Heart right ventricle (tissue), 16 donors: ENCODE measurements around the gene LRRC8D. TPM values are rescaled to one million over a fixed set of nuclear protein-coding genes. Genes with fewer than 3 reads are reported as not detected.
A peak's percentile ranks its signal among the peaks of the same experiment; 100 is the strongest.

ENCODE experiments used
- ATAC-seq, 8 donors: fragments of 200-7000 bp; cut with Tn5 transposase; one replicate each; pipeline ENCODE4 v1.9.1; 2020; ENCODE audit warnings: mild to moderate bottlenecking in 8 of 8, moderate library complexity in 8 of 8, moderate number of reproducible peaks in 1 of 8
- DNase-seq, 2 donors: peaks; one replicate each; pipeline ENCODE4 v3.0.0-alpha.2; 2020
- H3K27ac ChIP-seq, 10 donors: fragments of 200-600 bp; sonication (generic) in 2 of 10; one replicate each; pipeline versions ENCODE4 v1.5.0 to v1.8.0; 2020 to 2022; ENCODE audit warnings: mild to moderate bottlenecking in 3 of 10
- H3K27me3 ChIP-seq, 7 donors: fragments of 200-600 bp; one replicate each; pipeline ENCODE4 v1.8.0; 2021 to 2022; ENCODE audit warnings: mild to moderate bottlenecking in 2 of 7
- H3K36me3 ChIP-seq, 9 donors: fragments of 200-600 bp; sonication (generic) in 1 of 9; one replicate each; pipeline versions ENCODE4 v1.5.0 to v1.8.0; 2020 to 2022; ENCODE audit warnings: mild to moderate bottlenecking in 2 of 9
- H3K4me1 ChIP-seq, 9 donors: fragments of 200-600 bp; sonication (generic) in 1 of 9; one replicate each; pipeline versions ENCODE4 v1.5.0 to v1.8.0; 2020 to 2022; ENCODE audit warnings: mild to moderate bottlenecking in 4 of 9
- H3K4me3 ChIP-seq, 10 donors: fragments of 200-600 bp; sonication (generic) in 2 of 10; one replicate each; pipeline versions ENCODE4 v1.5.0 to v1.8.0; 2020 to 2022; ENCODE audit warnings: mild to moderate bottlenecking in 7 of 10, moderate library complexity in 2 of 10
- H3K9me3 ChIP-seq, 11 donors: fragments of 200-600 bp in 10 of 11; sonication (generic) in 2 of 11; one replicate each; pipeline versions ENCODE4 v1.5.0 to v1.8.0; 2013 to 2022; ENCODE audit warnings: mild to moderate bottlenecking in 2 of 11, control low read depth in 1 of 11, moderate library complexity in 1 of 11
- WGBS, 2 donors: extraction: QIAGEN DNeasy Blood & Tissue Kit; methylation state at CpG; one replicate each; pipeline ENCODE4 v1.1.7; 2013; ENCODE audit warnings: inconsistent platforms in 1 of 2; 5-methylcytosine and 5-hydroxymethylcytosine counted together
- intact Hi-C, 10 donors: fragments of 100-400 bp; cut with DNase I; formaldehyde crosslinking; loops; one replicate each; pipeline versions ENCODE4 v1.11.1 to v1.14.2; 2022
- polyA plus RNA-seq, 2 donors: library from polyadenylated mRNA; stranded (reverse); fragments of 200-250 nt; gene quantifications; one replicate each; pipeline ENCODE4 v1.2.3, GENCODE V29; 2013
- total RNA-seq, 10 donors: library from RNA; stranded (reverse); fragmentation: NEBNext Ultra II Directional in 3 of 10; extraction: Animal tissue kit (Norgen Biotek cat#: 25700) in 3 of 10; gene quantifications; one replicate each; pipeline versions ENCODE4 v1.2.1 to v1.2.4, GENCODE V29; 2021 to 2023
- TF ChIP-seq, protein P1 (sequence below), 9 donors: fragments of 200-600 bp; sonication (generic) in 2 of 9; IDR thresholded peaks; one replicate each; pipeline versions ENCODE4 v1.5.0 to v1.8.0; 2021 to 2022; ENCODE audit warnings: antibody characterized with exemption in 9 of 9, mild to moderate bottlenecking in 5 of 9, moderate library complexity in 1 of 9
- donor health status: Arrhythmogenic right ventricular cardiomyopathy.
- donor health status: ischemic (EF 13 %, LVEDD 7.1; RV severe dilation, severe dysfunction).
- donor health status: healthy with polysubstance abuse.
- donor health status: DM: no; HTN: yes; CAD: no.
- donor health status: DM: no; HTN: no; CAD: no.
- donor health status: ischemic (EF 25% LVEDD 6.9; RV normal size, moderate dysfunction).
- donor health status: ischemic (EF 25% LVEDD 5.7; RV mildly dilated, moderate dysfunction).
- donor health status: healthy.
- donor health status: DM: yes; HTN: yes; CAD: no.
- donor health status: Ischemic cardiomyopathy.
- donor health status: ischemic (EF 35%, LVEDD 5.7; RV mildly dilated, moderate dysfunction).
- donor health status: nonischemic (EF 11% LVEDD 7.7; RV severe dilation, severe dysfunction).
- donor health status: DM: yes; HTN: yes; CAD: no.
- donor health status: PGD.
- donor health status: ischemic (EF 29% LVEDD 5.4; RV normal size, mild dysfunction).
- donor health status: nonischemic (EF 23%, LVEDD 6.1; RV moderate dilation, normal function).

Gene LRRC8D
- total and polyA plus RNA-seq, 12 donors: 3.0 to 11.0 (median 6.6) TPM

GRCh38 chr1:89872567-89872966 is 51.7 kb downstream of the LRRC8D start:
- no peak overlapping the region for H3K27ac ChIP-seq
- no peak overlapping the region for H3K4me3 ChIP-seq
- H3K27me3 ChIP-seq: no peaks in the 10 kb centered on the region
- TF ChIP-seq, protein P1, sequence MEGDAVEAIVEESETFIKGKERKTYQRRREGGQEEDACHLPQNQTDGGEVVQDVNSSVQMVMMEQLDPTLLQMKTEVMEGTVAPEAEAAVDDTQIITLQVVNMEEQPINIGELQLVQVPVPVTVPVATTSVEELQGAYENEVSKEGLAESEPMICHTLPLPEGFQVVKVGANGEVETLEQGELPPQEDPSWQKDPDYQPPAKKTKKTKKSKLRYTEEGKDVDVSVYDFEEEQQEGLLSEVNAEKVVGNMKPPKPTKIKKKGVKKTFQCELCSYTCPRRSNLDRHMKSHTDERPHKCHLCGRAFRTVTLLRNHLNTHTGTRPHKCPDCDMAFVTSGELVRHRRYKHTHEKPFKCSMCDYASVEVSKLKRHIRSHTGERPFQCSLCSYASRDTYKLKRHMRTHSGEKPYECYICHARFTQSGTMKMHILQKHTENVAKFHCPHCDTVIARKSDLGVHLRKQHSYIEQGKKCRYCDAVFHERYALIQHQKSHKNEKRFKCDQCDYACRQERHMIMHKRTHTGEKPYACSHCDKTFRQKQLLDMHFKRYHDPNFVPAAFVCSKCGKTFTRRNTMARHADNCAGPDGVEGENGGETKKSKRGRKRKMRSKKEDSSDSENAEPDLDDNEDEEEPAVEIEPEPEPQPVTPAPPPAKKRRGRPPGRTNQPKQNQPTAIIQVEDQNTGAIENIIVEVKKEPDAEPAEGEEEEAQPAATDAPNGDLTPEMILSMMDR (IDR thresholded peaks at IDR 0.05): no peak
- intact Hi-C loops: no loop called here
- ATAC-seq: no peak
- peaks cover 2 to 38% (median 18%) of the 10 kb centered on the region in 9 donors for H3K4me1 ChIP-seq
- no peak for DNase-seq
- no peaks in the 10 kb centered on the region for H3K9me3 ChIP-seq
- WGBS, 2 donors: 43 to 46% methylated on average over 1 of the region's 1 CpG
- H3K36me3 ChIP-seq: peaks cover 0 to 18% (median 0%) of the 10 kb centered on the region in 9 donors

GRCh38 chr1:89873288-89873687 is 52.5 kb downstream of the LRRC8D start:
- Histone ChIP-seq H3K4me3 (no peak overlapping the region), H3K9me3 (no peaks in the 10 kb centered on the region), H3K4me1 (peaks cover 2 to 44% (median 25%) of the 10 kb centered on the region in 9 donors), H3K36me3 (peaks cover 0 to 18% (median 0%) of the 10 kb centered on the region in 9 donors), H3K27me3 (no peaks in the 10 kb centered on the region), H3K27ac (peak overlapping the region in 1 of 10 donors; percentile 46)
- DNase-seq: no peak
- TF ChIP-seq, protein P1 (IDR thresholded peaks at IDR 0.05): no peak
- no peak for ATAC-seq
- intact Hi-C loops: no loop called here

DNA sequence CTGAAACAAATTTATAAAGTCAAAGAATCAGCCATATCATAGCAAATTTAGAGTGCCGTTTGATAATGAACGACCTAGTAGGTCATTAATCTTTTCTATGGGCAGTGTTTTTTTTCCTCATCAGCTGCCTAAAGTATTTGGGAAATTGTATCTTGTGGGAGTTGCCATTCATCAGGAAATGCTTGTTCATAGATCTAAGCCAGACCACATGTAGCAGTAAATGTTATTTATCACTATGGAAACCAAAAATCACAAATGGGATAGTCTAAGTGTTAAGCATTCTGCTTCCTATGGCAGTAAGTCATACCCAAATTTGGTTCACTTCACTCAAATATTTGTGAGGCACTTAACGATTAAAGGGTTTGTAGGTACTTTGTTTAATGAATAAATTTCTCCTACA is 52.9 kb downstream of the LRRC8D start:
- TF ChIP-seq, protein P1 (IDR thresholded peaks at IDR 0.05): no peak
- H3K4me3 ChIP-seq: no peak overlapping the region
- H3K27ac ChIP-seq: peak overlapping the region in 2 of 10 donors; percentile 32 to 46
- DNase-seq (no peak), ATAC-seq (peak in 7 of 8 donors; percentile 51 to 85 (median 70))
- 5 to 10% methylated on average over 3 of the region's 3 CpGs for WGBS, 2 donors
- no peaks in the 10 kb centered on the region for H3K9me3 ChIP-seq
- H3K4me1 ChIP-seq: peaks cover 2 to 47% (median 25%) of the 10 kb centered on the region in 9 donors
- H3K36me3 ChIP-seq: peaks cover 0 to 18% (median 0%) of the 10 kb centered on the region in 9 donors
- intact Hi-C loops: no loop called here
- no peaks in the 10 kb centered on the region for H3K27me3 ChIP-seq

DNA sequence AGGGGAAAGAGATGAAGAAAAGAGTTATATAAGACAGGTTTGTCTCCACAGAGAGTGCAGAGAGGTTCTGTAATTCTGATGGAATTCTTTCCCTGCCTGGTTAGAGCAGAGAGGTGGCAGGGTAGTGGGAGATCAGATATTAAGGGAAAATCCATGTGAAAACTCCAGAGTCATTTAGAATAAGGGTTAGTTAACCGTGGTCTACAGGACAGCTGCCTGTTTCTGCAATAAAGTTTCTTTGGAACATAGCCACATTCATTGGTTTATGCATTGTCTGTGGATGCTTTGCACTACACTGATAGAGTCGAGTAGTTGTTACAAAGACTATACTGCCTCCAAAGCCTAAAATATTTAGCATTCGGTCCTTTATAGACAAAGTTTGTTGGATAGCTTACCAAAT is 55.6 kb downstream of the LRRC8D start:
- DNase-seq (no peak), ATAC-seq (no peak)
- Histone ChIP-seq H3K4me1 (peaks cover 2 to 47% (median 25%) of the 10 kb centered on the region in 9 donors), H3K4me3 (no peak overlapping the region), H3K9me3 (peaks cover 0 to 7% (median 0%) of the 10 kb centered on the region in 11 donors), H3K27ac (peak overlapping the region in 2 of 10 donors; percentile 6 to 29), H3K27me3 (no peaks in the 10 kb centered on the region), H3K36me3 (no peaks in the 10 kb centered on the region)
- TF ChIP-seq, protein P1 (IDR thresholded peaks at IDR 0.05): no peak
- 44 to 50% methylated on average over 3 of the region's 3 CpGs for WGBS, 2 donors
- intact Hi-C loops: no loop called here
